NT2/D1 (cell line): ENCODE results near the gene ELAVL2.

Experiments used
- DNase-seq: peaks from one replicate; pipeline ENCODE4 v3.0.0-alpha.2; 2011; ENCODE audit warnings: low read depth, low spot score
- H3K27me3 ChIP-seq: 2 replicates; pipeline ENCODE4 v1.6.0; 2011; ENCODE audit warnings: mild to moderate bottlenecking; ENCODE audit not compliant: insufficient read length, insufficient read depth
- H3K36me3 ChIP-seq: 2 replicates; pipeline ENCODE4 v1.6.1; 2011; ENCODE audit warnings: mild to moderate bottlenecking, low read length, mixed read lengths; ENCODE audit not compliant: insufficient read depth, insufficient read length
- H3K4me1 ChIP-seq: 2 replicates; pipeline ENCODE4 v1.5.1; 2011; ENCODE audit not compliant: insufficient read depth, insufficient read length
- H3K4me3 ChIP-seq: 2 replicates; pipeline ENCODE4 v1.5.1; 2011; ENCODE audit warnings: low read depth; ENCODE audit not compliant: insufficient read length
- H3K9ac ChIP-seq: 2 replicates; pipeline ENCODE4 v1.6.0; 2011; ENCODE audit warnings: low read depth; ENCODE audit not compliant: insufficient read length
- H3K9me3 ChIP-seq: 2 replicates; pipeline ENCODE4 v1.5.1; 2011; ENCODE audit warnings: mild to moderate bottlenecking, low read length; ENCODE audit not compliant: insufficient read depth
- SUZ12 ChIP-seq: IDR thresholded peaks from 2 replicates; pipeline ENCODE4 v1.6.1; 2011; ENCODE audit not compliant: insufficient read length, insufficient read depth; ENCODE audit errors: extremely low read depth
- YY1 ChIP-seq: IDR thresholded peaks from 2 replicates; pipeline ENCODE4 v1.6.1; 2011; ENCODE audit not compliant: insufficient read length, insufficient read depth
- ZNF274 ChIP-seq: IDR thresholded peaks from 2 replicates; pipeline ENCODE4 v1.6.1; 2011; ENCODE audit warnings: mild to moderate bottlenecking, low read depth, low read length

Gene ELAVL2

DNA sequence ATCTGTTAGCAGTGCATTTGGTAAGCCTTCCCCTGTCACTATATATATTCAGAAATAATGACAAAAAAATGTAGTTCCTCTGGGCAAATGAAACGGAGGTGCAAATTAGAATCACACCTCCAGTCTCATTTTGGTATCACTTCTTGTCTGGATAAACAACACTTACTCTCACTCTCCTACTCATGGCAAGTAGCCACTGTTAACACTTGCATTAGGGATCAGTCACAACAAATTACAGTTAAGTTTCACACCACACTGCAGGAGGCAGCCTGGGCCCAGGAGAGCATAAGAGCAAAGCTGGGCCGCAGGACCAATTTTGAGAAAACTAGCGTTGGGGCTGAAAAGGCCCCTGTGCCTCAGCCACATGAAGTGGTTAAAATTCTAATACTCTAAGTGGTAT lies 161.0 kb downstream of the ELAVL2 start:
- Histone ChIP-seq H3K9ac (no peak overlapping the region), H3K4me3 (no peak overlapping the region), H3K9me3 (no peaks in the 10 kb centered on the region), H3K4me1 (no peaks in the 10 kb centered on the region), H3K36me3 (peaks cover 9% of the 10 kb centered on the region), H3K27me3 (no peaks in the 10 kb centered on the region)
- no peak for DNase-seq
- TF ChIP-seq ZNF274 (no peak), YY1 (no peak), SUZ12 (no peak)

GRCh38 chr9:23663946-23664345 lies 162.1 kb downstream of the ELAVL2 start:
- H3K9me3 ChIP-seq: no peaks in the 10 kb centered on the region
- TF ChIP-seq ZNF274 (no peak), YY1 (no peak), SUZ12 (no peak)
- H3K36me3 ChIP-seq: peaks cover 2% of the 10 kb centered on the region
- no peak overlapping the region for H3K4me3 ChIP-seq
- DNase-seq: no peak
- no peak overlapping the region for H3K9ac ChIP-seq
- H3K27me3 ChIP-seq: no peaks in the 10 kb centered on the region
- peaks cover 5% of the 10 kb centered on the region for H3K4me1 ChIP-seq

GRCh38 chr9:23663536-23663935 lies 162.5 kb downstream of the ELAVL2 start:
- Histone ChIP-seq H3K4me1 (peaks cover 5% of the 10 kb centered on the region), H3K27me3 (no peaks in the 10 kb centered on the region), H3K9ac (no peak overlapping the region), H3K9me3 (no peaks in the 10 kb centered on the region), H3K4me3 (no peak overlapping the region), H3K36me3 (no peaks in the 10 kb centered on the region)
- TF ChIP-seq ZNF274: no peak
- no peak for TF ChIP-seq SUZ12
- no peak for DNase-seq

GRCh38 chr9:23663125-23663524 lies 162.9 kb downstream of the ELAVL2 start:
- no peaks in the 10 kb centered on the region for H3K36me3 ChIP-seq
- TF ChIP-seq SUZ12 (no peak), ZNF274 (no peak), YY1 (no peak)
- peaks cover 5% of the 10 kb centered on the region for H3K4me1 ChIP-seq
- H3K4me3 ChIP-seq: no peak overlapping the region
- no peaks in the 10 kb centered on the region for H3K27me3 ChIP-seq
- no peaks in the 10 kb centered on the region for H3K9me3 ChIP-seq
- no peak for DNase-seq
- no peak overlapping the region for H3K9ac ChIP-seq

DNA sequence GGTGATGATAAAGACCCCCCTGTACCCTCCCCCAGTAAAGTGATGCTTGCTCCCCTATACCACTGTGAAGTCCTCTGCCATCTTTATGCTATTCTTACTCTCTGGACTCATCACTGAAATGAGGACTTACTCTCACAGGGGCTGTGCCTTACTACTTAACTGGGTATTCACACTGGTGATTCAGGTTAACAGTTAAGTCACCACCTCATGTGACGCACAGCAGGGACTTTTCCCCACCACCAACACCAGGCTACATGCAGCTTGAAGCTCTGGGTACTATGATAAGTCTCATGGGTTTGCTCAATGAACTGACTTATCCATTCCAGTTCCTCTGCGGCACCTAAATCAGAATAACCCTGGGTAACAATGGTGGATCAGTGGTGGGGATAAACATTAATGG lies 163.7 kb downstream of the ELAVL2 start:
- H3K36me3 ChIP-seq: no peaks in the 10 kb centered on the region
- no peak for DNase-seq
- H3K4me3 ChIP-seq: no peak overlapping the region
- no peak overlapping the region for H3K9ac ChIP-seq
- H3K4me1 ChIP-seq: peaks cover 5% of the 10 kb centered on the region
- TF ChIP-seq SUZ12 (no peak), ZNF274 (no peak), YY1 (no peak)
- H3K9me3 ChIP-seq: no peaks in the 10 kb centered on the region
- no peaks in the 10 kb centered on the region for H3K27me3 ChIP-seq

DNA sequence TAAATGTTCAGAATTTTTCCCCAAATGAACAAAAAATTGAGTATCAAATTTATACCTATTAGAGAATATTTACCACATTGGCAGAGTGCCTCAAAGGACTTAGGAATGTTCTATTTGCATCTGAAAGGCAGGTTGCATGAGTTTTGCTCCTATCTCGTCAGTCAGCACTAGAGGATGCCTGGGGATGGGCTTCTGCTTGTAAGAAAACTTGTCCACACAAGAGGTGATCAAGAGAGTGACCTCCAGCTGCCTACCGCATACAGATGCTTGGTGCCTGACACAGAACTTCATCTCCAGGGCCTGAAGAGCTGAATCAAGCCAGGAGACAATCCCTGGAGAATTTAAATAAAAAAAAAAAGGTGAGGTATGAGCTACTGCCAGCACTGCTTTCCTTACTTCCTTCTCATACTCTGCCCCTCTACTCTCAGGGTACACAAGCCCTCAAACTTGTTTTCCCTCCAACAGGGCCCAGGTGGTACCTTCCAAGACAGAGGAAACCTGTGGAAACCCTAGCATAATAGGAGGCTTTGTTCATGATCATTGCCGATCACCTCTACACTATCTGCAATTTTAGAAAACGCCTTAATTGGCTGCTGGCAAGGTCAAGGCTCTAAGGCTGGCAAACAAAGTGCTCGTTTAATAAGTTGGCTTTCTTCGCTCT lies 166.6 kb downstream of the ELAVL2 start:
- H3K4me3 ChIP-seq: no peak overlapping the region
- H3K9me3 ChIP-seq: no peaks in the 10 kb centered on the region
- peaks cover 13% of the 10 kb centered on the region for H3K36me3 ChIP-seq
- peaks cover 5% of the 10 kb centered on the region for H3K4me1 ChIP-seq
- H3K27me3 ChIP-seq: no peaks in the 10 kb centered on the region
- no peak overlapping the region for H3K9ac ChIP-seq
- TF ChIP-seq YY1: no peak
- DNase-seq: peak; percentile 39

DNA sequence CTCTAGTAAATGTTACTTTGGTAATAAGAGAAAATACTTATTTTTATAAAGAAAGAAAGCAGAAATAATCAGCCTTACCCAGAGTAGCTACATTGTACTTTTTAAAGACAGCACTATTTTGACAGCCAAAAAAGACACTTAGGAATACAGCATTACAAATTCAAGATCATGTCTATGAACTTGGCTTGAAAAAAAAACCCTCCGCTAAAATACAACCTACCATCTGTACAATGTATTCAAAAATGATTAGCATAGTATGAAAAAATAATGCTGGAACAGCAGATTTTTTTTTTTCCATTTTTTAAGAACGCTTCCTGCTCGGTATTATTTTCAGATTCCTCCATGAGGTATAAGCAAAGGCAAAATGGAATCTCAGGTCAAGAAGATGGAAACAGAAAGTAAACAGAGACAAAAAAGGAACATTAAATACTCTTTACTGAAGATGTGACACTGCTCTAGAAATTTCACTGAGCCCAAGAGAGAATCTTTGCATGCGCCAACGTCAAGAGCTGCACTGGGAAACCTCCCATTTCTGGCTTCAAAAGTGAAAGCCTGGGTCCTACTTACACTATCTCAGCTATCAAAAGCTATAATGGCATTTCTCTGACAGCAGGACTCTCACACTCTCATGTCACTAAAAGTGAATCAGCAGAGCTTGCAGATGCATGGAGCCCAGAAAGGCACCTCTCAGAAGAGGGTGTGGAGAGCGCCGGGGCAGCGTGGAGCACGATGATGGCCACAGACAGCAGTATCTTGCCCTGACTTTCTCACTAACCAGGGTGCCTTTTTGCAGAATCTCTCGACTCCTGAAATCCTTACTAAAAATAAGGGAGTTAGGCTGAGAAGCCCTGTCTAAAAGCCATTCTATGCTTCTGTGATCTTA lies 167.4 kb downstream of the ELAVL2 start:
- no peak for TF ChIP-seq YY1
- no peak for TF ChIP-seq ZNF274
- no peak for TF ChIP-seq SUZ12

More for the DNA sequence above, 167.4 kb downstream of the ELAVL2 start:
- no peak overlapping the region for H3K9ac ChIP-seq
- H3K4me3 ChIP-seq: no peak overlapping the region
- peaks cover 5% of the 10 kb centered on the region for H3K4me1 ChIP-seq
- no peaks in the 10 kb centered on the region for H3K27me3 ChIP-seq
- peaks cover 13% of the 10 kb centered on the region for H3K36me3 ChIP-seq
- H3K9me3 ChIP-seq: no peaks in the 10 kb centered on the region
- no peak for DNase-seq
